ENCODE data around the gene PRPF38B. TPM values are rescaled to one million over a fixed set of nuclear protein-coding genes. Genes with fewer than 3 reads are reported as not detected.

The PRPF38B gene
- total RNA-seq, 2 donors from 2014 or later: 31.7 to 32.4 TPM

- intact Hi-C loops (cut with DNase I): no loop called here
Measured at GRCh38 chr1:108704496-108704895, 12.4 kb downstream of the PRPF38B start.

GRCh38 chr1:108706643-108707042 is 14.5 kb downstream of the PRPF38B start:
- intact Hi-C loops (cut with DNase I): no loop called here

More at GRCh38 chr1:108704496-108704895, 12.4 kb downstream of the PRPF38B start:
- no peak for DNase-seq
- H3K9ac ChIP-seq (ENCODE audit: low read depth in 2 of 2, low read length in 2 of 2): no peak overlapping the region
- no peaks in the 10 kb centered on the region for H3K9me3 ChIP-seq
- H3K4me3 ChIP-seq: no peak overlapping the region
- no peaks in the 10 kb centered on the region for H3K4me1 ChIP-seq
- no peak overlapping the region for H3K27ac ChIP-seq
- no peaks in the 10 kb centered on the region for H3K27me3 ChIP-seq
- TF ChIP-seq CTCF (IDR thresholded peaks at IDR 0.05): no peak
- H3K36me3 ChIP-seq: no peaks in the 10 kb centered on the region

GRCh38 chr1:108708691-108709660 is 16.9 kb downstream of the PRPF38B start:
- H3K4me3 ChIP-seq: no peak overlapping the region
- intact Hi-C loops (cut with DNase I): no loop called here
- no peak overlapping the region for H3K9ac ChIP-seq (ENCODE audit: low read depth in 2 of 2, low read length in 2 of 2)
- no peaks in the 10 kb centered on the region for H3K36me3 ChIP-seq
- H3K9me3 ChIP-seq: no peaks in the 10 kb centered on the region
- H3K4me1 ChIP-seq: no peaks in the 10 kb centered on the region
- DNase-seq: peak; percentile 41
- no peaks in the 10 kb centered on the region for H3K27me3 ChIP-seq
- TF ChIP-seq CTCF (IDR thresholded peaks at IDR 0.05): no peak
- no peak overlapping the region for H3K27ac ChIP-seq

More at GRCh38 chr1:108706643-108707042, 14.5 kb downstream of the PRPF38B start:
- no peak overlapping the region for H3K4me3 ChIP-seq
- no peaks in the 10 kb centered on the region for H3K36me3 ChIP-seq
- no peaks in the 10 kb centered on the region for H3K9me3 ChIP-seq
- no peak for DNase-seq
- TF ChIP-seq CTCF (IDR thresholded peaks at IDR 0.05): no peak
- H3K4me1 ChIP-seq: no peaks in the 10 kb centered on the region
- no peaks in the 10 kb centered on the region for H3K27me3 ChIP-seq
- H3K27ac ChIP-seq: no peak overlapping the region
- no peak overlapping the region for H3K9ac ChIP-seq (ENCODE audit: low read depth in 2 of 2, low read length in 2 of 2)

- Histone ChIP-seq H3K27me3 (no peaks in the 10 kb centered on the region), H3K36me3 (no peaks in the 10 kb centered on the region), H3K9ac (ENCODE audit: low read depth in 2 of 2, low read length in 2 of 2) (no peak within 1 kb of the TSS), H3K27ac (no peak within 1 kb of the TSS), H3K9me3 (no peaks in the 10 kb centered on the region), H3K4me1 (no peaks in the 10 kb centered on the region), H3K4me3 (no peak within 1 kb of the TSS)
- TF ChIP-seq CTCF (IDR thresholded peaks at IDR 0.05): no peak
- DNase-seq: no peak
- intact Hi-C loops (cut with DNase I): no loop called here
Measured at GRCh38 chr1:108712606-108713150, 20.6 kb downstream of the PRPF38B start, which contains the start of gene FNDC7. Gene FNDC7, plus strand, starts transcription at chr1:108712908. Its CDS starts 26 bp downstream, at chr1:108712934.

GRCh38 chr1:108715932-108716331 is 23.8 kb downstream of the PRPF38B start:
- TF ChIP-seq CTCF (IDR thresholded peaks at IDR 0.05): no peak
- no peak overlapping the region for H3K9ac ChIP-seq (ENCODE audit: low read depth in 2 of 2, low read length in 2 of 2)
- no peak overlapping the region for H3K27ac ChIP-seq
- DNase-seq: no peak
- no peaks in the 10 kb centered on the region for H3K9me3 ChIP-seq
- no peaks in the 10 kb centered on the region for H3K4me1 ChIP-seq
- H3K27me3 ChIP-seq: no peaks in the 10 kb centered on the region
- H3K36me3 ChIP-seq: no peaks in the 10 kb centered on the region
- H3K4me3 ChIP-seq: no peak overlapping the region
- intact Hi-C loops (cut with DNase I): no loop called here

All from colonic mucosa (tissue), 4 donors.